ENCODE results near the gene HCAR1.

- TF ChIP-seq, protein P1, sequence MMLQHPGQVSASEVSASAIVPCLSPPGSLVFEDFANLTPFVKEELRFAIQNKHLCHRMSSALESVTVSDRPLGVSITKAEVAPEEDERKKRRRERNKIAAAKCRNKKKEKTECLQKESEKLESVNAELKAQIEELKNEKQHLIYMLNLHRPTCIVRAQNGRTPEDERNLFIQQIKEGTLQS (CRISPR knock-in tag; conservative IDR thresholded peaks at IDR 0.05): no peak
- no peak for TF ChIP-seq CTCF (IDR thresholded peaks at IDR 0.05)
- no peak for TF ChIP-seq ZNF121 (CRISPR knock-in tag; IDR thresholded peaks at IDR 0.05)
- no peak for TF ChIP-seq SMAD3 (CRISPR knock-in tag; IDR thresholded peaks at IDR 0.05; ENCODE audit: borderline replicate concordance)
- no peak for TF ChIP-seq NR2C2 (CRISPR knock-in tag; IDR thresholded peaks at IDR 0.05)
- TF ChIP-seq MXD4 (CRISPR knock-in tag; IDR thresholded peaks at IDR 0.05; ENCODE audit: borderline replicate concordance): no peak
- TF ChIP-seq MYBL2 (CRISPR knock-in tag; IDR thresholded peaks at IDR 0.05): no peak
- TF ChIP-seq RELA (CRISPR knock-in tag; IDR thresholded peaks at IDR 0.05; ENCODE audit: borderline replicate concordance): no peak
- no peak for TF ChIP-seq NR1H2 (CRISPR knock-in tag; IDR thresholded peaks at IDR 0.05)
- TF ChIP-seq AR (CRISPR knock-in tag; IDR thresholded peaks at IDR 0.05): no peak
Observed at GRCh38 chr12:122684297-122684813, 46.3 kb downstream of the HCAR1 start.
